CD4-positive, alpha-beta T cell treated with Interleukin-4 for 4 hours (primary cell): ENCODE results near the gene PARL.
"Not testable (repeated sequence)": the region's sequence is repeated elsewhere in the genome, so short reads cannot be mapped to it uniquely, and the experiment has no call there.

Experiments
- DNase-seq: peaks from one replicate; pipeline ENCODE4 v3.0.0-alpha.2; 2020

PARL gene

DNA sequence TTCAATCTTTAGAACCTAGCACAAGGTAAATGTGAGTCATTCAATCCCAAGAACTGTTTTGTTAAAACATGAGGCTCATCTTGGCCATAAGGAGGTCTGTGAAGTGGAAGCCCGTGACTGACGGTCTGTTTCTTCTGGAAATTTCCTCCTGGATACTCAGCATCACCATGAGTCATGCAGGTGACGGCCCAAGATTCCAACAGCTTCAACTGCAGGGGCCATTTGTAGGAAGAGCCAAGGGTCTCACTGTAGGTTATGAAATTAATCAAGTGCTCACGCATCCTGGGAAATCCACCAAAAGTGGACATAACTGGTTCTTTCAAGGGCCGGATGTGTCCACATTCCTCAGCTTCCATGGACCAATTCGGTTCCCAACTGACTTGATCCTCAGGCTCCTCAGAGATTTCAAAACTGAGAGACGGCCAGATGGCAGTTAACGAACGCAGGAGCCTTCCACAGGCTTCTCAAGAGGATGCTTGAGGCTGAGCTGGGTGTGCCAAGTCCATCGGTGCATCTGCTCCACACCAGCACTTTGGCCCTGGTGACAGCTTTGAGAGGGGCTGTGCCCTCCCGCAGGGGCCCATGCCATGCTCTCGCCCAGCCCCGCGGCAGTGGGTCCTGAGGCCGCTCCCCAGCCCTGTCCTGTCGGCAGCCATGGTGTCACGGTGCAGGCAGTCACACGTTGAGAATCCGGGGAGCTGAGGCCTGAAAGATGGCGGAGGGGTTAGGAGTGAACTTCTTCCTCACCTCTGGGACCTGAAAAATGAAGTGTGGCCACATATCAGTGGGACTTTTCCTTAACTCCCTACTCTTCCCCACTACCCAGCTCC lies 67.8 kb downstream of the PARL start:
- no peak for DNase-seq

DNA sequence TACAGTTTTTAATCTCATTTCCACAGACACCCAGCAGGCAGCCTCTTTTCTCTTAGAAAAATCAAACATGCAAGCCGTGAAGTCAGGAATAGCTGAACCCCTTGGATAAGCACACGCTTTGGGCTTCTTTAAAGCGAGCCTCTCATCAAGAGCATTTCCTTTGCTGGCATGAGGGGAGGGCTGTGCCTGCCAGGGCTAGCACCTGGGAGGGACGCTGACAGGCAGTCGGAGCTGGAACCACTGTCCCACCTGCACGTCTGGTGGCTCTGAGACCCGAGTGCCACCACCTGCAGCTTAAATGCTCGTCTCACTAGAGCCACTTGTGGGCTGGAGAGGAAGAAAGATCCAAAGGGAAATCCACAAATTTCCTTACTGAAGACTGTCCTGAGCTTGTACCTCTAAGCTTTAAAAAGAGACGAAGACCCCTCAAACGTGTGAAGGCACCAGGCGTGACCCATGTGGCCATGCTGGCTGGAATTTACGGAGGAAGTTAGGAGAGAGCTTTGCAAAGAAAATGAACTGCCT lies 68.7 kb downstream of the PARL start:
- DNase-seq, result no peak

DNA sequence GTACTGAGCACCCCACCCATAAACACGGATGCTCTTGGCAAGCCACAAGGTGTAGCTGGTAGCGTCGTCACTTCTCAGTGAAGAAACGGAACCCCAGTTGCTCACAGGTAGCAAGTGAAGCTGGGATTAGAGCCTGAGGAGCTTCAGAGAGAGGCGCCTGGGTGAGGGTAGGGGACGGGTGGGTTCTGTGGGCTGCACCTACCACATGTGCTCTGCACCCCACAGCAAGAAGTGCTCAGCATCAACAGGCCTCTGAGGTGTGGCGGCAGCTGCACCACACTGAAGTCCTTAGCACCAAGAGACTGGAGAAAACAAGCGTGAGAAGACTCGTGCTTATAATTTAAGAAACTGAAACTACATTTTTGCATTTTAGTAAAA lies 69.1 kb downstream of the PARL start:
- peak; percentile 24 for DNase-seq

DNA sequence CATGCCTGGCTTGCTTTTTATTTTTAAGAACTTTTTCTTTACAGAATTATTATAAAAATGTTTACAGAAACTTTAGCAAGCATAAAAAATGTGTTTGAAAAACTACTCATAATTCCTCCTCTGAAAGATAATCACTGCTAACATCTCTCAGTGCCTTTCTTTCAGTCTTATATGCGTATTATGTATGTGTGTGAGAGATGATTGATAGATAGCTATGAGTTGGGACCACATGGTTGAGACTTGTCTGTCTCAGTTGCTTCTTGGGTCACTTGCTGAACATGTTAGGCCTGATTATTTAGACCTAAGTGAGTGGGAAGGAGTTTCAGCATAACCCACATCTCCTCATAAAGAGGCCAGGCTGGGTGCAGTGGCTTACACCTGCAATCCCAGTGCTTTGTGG lies 70.4 kb downstream of the PARL start:
- DNase-seq, result no peak

DNA sequence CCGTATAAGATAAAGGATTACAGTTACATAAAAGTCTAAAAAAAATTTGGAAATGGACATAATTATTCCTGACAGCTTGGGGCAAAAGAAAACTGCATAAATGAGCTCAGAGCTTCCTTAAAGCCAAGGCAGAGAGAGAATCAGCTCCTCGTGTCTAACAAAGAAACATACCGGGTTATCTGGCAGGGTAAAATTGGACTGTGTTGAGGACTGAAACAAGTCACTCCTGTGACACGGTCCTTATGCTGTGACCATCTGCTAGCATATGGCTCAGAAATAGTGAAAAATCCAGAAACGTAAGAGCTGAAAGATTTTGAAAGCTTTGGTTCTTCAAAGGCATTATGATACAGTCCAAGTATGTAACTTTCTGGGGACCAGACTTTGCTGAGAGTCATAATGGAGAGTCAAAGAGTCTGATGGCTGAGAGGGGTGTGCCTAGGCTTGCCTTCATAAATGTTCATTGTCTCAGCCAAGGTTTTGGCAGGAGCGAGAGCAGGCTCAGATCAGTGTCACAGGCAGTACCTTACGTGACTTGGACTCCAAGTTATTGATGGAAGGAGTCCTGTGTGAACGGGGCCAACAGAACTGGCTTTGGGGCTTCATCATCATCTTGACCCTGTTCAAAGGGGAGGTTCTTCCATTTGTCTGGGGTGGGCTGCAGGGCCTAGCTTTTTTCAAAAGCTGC lies 71.8 kb downstream of the PARL start:
- no peak for DNase-seq

DNA sequence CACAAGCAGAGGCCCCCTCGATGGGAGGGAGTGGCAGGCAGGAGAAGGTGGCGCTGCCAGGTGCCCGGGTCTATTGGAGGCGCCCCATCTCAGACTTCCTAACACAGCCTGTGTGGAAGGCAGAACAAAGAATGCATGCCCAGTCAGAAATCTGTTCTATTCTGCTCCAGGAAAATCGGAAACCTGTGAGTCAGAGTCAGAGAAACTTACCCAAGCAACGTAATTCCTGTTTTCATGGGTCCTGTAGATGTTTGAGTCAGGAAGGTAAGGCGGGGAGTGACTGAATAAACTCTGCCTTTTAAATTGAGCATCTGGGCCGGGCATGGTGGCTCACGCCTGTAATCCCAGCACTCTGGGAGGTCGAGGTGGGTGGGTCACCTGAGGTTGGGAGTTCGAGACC lies 73.0 kb downstream of the PARL start:
- no peak for DNase-seq

DNA sequence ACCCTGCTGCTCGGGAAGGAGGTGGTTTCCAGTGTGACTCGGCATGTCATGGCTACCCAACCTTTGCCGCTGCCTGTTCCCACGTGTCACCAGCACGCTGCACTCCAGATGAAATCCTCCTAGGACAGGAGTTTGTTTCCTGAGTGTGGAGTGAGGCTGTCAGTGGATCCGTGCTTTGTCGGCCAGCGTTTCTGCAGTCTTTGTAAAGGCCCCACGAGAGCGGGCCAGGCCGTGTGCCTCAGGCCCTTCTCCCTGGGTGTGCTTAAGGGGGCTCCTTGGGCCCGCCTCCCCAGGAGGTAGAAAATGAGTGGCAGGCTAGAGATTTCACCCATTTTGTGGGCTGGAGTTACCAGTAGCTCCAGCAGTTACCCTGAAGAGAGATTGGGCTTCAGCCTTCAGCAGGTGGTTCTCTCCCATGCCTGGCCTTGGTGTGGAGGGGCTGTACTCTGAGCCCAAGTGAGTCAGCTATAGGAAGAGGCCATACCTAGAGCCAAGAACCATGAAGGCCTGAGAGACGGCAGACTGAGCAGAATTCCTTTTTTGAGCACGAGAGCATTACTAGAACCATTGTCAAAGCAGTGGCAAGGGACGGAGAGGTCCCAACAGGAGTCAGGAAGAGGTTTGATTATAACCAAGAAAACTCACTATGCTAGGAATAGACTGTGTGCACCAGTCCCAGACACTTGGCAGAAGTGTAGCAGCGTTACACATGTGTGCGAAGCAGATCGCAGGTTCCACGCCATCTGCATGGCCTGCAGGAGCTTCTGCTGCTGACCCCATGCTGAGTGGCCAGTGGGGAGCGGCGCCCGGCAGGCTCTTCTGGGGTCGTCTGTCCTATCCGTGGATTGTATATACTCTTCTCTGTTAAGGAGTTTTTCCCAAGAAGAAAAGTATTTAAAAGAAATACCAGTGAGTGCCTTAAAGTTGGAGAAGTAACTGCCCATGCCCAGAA lies 73.8 kb downstream of the PARL start:
- DNase-seq, result no peak

DNA sequence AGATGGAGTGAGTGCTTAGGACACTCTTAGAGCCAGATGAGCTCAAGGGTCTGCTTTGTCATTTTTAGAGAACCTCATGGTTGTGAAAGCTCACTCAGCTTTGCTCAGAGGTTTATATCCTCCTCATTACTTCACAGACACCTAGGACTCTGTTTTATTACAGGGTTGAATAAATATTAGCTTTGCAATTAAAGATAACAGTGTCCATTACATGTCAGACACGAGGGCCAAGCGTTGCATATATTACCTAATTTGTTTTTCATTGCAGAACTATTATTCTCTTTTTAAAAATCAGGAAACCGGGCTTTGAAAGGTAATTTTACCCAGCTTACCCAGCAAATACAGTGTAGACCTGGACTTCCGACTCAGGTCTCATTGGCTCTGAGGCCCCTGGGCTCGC lies 75.4 kb downstream of the PARL start:
- DNase-seq, result no peak

DNA sequence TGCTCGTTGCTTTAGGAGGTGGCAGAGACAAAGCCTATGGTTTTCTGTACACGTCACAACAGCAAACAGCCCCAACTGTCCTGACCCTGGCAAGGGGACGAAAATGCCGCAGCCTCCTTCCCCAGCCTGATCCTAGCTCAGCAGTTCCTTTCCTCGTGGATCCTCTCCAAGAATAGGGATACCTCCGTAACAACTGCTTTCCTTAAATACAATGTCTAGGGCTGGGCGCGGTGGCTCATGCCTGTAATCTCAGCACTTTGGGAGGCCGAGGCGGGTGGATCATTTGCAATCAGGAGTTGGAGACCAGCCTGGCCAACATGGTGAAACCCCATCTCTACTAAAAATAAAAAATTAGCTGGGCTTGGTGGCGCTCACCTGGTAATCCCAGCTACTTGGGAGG lies 76.3 kb downstream of the PARL start:
- DNase-seq, result no peak

DNA sequence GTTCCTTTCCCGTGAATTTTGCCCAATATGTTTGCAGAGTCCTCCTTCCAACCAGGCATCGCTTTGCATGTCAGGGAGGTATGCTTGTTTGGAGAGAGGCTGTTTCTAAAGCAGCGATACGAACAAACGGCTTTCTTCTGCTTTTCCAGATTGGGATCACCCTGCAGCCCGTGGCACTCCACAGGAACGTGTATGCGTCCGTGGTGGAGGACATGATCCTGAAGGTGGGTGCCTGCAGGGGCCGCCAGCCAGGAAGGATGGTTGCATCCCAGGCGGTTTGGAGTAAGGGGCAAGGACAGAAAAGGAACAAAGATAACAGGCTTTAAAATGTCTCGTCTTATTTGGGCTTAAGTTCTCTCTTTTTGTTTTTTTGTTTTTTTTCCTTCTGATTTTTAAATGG lies 76.8 kb downstream of the PARL start:
- no peak for DNase-seq

DNA sequence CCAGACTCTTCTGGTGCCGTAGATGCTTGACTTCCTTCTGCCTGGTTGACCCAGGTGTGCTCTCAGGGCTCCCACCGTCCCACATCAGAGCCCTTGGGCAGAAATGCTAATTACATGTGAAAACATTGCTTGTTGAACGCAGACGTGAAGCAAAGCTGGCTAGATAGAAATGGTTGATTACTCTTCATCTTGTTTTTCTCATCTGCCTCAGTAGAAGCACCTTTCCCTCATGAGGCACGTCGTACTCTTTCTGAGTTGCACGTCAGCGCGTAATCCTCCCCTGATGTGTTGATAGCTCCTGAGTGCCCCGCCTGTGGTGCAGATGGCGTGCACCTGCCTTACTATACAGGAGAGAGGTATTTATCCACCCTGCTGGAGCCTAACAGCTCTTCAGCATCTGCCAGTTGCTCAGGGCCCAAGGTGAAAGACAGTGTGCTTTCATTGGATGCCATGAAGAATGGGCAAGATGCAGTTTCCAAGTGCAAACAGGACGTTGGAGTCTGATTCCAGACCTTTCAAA lies 77.4 kb downstream of the PARL start:
- DNase-seq, result no peak

DNA sequence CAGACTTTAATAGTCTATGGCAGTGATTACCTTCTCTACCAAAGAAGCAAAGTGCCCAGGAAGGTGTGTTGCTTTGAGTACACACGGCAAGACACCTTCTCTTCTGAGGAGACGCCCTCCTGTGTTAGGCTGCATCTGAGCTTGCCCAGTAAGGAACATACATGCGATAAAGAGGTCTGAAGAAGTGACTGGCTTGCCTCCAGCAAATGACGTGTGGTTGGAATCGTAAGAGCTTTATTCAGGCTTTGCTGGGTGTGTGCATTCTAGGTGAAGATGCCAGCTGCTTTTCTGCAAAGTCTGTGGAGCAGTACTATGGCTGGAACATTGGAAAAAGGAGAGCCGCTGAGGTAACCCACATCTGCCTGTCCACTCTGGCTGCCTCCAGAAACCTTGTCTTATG lies 81.7 kb downstream of the PARL start:
- no peak for DNase-seq

DNA sequence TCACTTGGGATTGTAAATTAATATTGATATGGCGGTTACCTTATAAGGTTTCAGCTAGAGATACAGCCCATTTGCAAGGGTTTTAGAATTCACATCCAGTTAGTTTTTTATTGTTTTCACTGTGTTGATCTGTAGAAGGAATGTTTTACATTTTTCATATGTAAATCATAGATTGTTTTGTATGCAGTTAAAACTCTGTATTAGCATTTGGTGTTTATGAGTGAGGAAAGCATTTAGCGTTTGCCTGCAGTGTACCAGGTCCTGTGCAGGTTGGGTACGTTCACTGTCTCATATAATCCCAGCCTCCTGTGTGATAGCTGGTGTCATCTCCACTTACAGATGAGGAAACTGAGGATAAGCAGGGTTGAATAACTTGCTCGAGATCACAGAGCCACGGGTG lies 83.1 kb downstream of the PARL start:
- DNase-seq, result no peak

DNA sequence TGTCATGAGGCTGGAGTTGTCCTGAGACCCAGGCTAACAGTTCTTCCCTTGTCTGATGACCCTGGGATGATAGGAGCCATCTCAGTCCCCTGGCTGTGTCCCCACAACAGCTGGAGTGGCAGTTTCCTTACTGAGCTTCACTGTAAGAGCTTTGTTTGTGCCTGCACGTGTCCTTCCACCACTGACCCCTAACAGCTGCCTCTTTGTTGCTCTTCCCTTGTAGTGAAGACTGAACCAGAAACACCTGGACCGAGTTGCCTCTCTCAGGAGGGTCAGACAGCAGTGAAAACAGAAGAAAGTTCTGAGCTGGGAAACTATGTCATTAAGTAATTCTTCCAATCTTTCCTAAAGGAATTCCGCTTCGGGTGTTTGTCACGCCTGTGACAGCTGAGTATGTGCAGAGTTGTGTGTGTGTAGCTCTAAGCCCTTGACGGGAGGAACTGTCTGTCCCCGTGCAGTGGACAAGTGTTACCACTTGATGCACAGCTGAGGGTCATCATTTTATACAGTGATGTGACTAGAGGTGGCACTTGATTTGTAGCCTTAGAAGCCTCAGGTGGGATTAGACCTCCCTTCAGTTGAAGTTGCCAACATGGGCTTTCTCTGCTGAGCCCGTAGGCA lies 84.3 kb downstream of the PARL start:
- DNase-seq, result no peak

DNA sequence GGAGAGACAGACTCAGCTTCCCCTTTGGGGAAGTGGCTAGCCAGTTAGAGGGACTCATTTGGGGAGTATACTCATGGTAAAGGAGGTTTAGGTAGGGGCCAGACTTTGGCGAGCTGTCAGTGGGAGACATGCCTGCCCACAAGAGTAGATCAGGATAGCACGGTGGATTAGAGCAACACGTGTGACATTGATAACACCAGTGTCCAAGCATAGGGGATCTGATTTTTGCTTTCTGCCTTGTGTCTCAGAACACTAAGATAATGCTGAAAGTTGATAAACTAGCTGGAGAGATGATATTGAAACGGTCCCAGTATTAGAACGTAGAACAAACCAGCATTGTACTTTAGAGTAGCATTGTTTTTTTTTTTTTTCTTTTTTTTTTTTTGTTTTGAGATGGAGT lies 85.2 kb downstream of the PARL start:
- no peak for DNase-seq

DNA sequence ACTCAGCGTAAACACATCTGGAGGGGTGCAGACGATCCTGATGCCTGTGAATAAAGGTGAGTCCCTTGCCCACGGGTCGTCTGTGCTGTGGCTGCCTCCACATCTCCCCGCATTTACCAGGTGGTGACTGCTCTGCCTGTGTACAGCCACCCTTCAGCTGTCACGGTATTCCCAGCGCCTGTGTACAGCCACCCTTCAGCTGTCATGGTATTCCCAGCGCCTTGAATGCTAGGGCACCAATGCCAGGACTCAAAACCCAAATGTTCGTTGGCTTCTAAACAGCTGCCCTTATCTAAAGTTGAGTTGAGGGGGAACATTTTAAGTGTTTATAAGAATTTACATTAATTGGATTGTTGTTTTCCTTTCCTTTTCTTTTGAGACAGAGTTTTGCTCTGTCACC lies 86.7 kb downstream of the PARL start:
- no peak for DNase-seq

DNA sequence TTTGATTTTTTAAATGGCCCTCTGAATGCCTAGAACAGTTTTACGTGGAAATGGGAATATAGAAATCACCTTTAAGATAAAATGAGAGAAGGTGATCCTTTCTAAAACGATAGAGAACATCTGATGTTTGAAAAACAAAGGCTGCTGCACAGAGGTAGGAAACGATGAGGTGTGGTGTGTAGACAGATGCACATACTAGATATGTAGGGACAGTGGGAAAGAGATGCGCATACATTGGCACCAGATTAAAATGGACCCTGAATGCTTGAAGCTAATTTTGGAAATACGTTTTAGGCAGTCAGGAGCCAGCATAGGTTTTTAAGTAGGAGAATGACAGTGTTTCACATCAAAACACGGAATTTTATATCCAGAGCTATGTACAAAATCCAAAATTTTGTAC lies 88.3 kb downstream of the PARL start:
- no peak for DNase-seq

DNA sequence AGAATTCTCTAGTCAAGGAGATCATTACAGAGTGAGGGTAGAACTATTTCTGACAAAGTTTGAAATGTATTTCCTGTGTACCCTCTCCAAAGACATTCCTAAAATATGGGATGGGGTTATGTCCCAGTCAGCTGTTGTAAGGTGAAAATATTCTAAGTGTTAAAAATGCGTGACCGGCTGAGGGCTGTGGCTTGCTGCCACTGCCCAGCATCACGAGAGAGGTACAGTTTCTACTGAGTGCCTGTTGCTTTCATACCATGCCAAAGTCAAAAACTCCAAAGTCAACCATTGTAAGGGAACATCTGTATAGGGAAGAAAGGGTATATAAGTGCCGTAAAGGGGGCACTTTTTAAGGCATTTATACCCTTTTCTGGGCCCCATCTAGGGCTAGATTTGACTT lies 90.2 kb downstream of the PARL start:
- no peak for DNase-seq

DNA sequence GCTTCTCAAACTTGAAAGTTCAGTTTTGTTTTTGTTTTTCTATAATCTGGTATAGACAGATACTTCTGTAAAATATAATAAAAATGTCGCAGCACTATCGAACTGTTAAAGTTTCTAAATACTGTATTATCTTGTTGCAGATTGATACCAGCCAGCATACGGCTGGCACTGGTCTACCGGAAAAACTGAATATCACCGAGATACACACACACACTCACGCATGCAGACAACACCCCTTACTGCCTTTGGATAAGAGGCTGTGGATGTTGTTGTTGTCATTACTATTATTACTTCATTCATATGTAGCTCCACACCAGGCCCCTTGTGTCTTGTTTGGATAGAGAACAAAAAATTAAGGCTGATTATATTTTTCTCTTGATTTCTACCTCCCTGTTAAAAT lies 91.7 kb downstream of the PARL start:
- no peak for DNase-seq

DNA sequence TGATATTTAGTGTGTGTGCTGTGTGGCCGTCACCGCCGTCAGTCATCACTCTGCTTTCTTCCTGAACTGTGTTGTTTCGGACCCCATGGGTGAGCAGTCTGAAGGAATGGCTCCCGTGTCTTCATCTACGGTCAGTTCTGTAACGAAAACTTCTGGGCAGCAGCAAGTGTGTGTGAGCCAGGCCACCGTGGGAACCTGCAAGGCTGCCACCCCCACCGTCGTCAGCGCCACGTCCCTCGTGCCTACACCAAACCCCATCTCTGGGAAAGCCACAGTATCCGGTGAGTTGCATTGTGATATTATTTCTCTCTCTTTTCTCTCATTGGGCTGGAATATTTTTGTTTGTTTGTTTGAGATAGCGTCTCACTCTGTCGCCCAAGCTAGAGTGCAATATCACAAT lies 94.0 kb downstream of the PARL start:
- no peak for DNase-seq

DNA sequence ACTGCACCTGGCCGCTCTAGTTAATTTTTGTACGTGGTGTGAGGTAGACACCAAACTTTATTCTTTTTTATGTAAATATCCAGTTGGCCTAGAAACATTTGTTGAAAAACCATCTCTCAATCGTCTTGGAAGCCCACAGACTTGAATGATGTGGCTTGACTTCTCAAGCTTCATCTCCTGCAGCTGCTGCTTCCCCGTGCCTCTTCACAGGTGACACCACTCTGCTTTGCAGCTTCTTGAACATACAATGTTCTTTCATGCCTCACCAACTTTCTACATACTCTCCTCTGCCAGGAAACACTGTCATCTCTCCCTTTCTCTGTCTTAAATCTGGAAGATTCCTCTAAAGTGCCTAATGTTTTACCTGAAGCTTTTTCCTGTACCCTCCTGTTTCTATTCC lies 94.9 kb downstream of the PARL start:
- DNase-seq, result no peak

DNA sequence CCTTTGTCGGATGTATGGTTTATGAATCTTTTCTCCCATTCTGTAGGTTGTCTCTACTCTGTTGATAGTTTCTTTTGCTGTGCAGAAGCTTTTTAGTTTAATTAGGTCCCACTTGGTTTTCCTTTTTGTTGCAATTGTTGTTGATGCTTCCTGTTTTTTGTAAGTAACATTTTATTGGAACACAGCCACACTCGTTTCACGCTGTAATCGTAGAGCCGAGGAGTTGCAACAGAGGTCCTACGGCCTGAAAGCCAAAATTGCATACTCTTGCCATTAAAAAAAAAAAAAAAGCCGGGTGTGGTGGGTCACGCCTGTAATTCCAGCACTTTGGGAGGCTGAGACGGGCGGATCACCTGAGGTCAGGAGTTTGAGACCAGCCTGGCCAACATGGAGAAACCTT lies 100.2 kb downstream of the PARL start:
- not testable (repeated sequence) for DNase-seq
